Measurements from ENCODE around the gene TPSD1.
"Not testable (repeated sequence)": the region's sequence is repeated elsewhere in the genome, so short reads cannot be mapped to it uniquely, and the experiment has no call there.

The TPSD1 gene

DNA sequence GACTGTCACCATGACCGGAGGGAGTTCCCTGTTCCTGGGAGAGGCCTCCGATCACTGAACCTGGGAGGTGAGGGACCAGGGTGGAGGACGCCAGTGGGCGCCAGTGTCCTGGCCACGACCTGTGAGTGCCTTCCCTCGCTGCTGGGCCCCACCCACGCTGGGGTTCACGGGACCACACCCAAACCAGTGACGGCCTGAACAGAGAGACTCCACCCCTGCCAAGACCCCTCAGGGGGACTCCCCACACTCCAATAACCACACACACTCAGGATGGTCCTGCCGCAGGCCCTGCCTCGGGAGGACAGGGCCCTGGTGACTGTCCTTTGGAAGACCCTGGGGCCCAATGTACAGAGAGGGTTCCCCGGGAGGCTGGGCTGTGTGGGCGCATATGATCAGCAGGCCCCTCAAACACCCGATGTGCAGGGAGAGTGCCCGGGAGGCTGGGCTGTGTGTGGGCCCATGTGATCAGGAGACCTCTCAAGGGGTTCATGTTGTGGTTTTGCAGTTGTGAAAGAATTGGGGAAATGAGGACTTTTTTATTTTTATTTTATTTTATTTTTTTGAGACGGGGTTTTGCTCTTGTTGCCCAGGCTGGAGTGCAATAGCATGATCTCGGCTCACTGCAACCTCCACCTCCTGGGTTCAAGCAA, 26.6 kb downstream of the TPSD1 start:
- DNase-seq (ENCODE audit: low spot score) = no peak

DNA sequence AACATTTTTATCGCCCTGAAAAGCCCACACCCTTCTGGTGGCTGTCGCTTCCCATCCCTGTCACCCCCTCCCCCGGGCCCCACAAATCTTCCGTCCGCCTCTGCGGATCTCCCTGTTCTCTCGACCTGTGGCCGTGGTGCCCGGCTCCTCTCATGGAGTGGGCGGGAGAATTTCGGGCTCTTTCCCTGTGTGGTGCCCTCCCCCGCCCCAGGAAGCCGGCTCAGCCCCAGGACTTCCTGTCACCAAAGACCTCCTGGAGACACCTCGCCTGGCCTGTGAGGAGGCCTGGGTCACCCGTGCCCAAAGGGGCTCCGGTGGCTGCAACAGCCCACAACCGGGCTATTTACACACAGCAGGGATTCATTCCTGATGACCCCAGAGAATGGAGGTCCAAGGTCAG, 27.4 kb downstream of the TPSD1 start:
- DNase-seq (ENCODE audit: low spot score) = no peak

GRCh38 chr16:1283996-1284616, 28.2 kb downstream of the TPSD1 start:
- no peak for DNase-seq (ENCODE audit: low spot score)

DNA sequence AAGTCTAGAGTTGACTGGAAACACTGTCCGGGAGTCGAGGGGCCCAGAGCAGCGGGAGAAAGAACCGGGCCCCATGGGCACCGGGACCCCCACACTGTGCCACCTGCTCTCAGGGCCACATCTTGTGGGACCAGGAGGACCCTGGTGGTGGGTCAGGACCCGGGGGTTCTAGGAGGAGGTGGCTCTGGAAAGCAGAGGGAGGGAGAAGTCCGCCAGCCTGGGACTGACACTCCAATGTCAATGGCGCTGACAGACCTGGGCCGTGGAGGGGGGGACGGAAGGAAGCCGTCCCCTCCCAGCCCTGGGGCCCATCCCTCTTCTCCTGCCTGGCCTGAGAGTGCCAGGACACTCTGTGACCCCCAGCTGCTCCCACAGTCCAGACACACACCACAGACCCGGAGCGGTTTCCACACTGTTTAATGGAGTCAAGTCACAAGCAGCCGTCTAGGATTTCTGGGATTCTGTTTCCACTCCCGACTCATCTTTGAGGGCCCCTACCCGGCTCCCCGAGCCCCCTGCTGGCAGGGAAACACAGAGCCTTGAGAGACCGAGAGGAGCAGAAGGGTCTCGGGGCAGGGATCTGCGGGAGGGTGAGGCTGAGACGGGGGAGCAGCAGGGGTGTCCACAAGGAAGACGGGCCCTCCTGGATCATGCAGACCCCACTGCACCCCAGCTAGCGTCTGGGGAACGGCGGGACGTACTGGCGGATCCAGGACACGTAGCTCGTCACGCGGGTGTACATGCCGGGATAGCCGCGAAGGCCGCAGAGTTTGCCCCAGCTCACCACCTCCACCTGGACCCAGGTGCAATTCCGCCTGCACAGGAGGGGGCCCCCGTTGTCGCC, 30.0 kb downstream of the TPSD1 start:
- DNase-seq (ENCODE audit: low spot score) = no peak

DNA sequence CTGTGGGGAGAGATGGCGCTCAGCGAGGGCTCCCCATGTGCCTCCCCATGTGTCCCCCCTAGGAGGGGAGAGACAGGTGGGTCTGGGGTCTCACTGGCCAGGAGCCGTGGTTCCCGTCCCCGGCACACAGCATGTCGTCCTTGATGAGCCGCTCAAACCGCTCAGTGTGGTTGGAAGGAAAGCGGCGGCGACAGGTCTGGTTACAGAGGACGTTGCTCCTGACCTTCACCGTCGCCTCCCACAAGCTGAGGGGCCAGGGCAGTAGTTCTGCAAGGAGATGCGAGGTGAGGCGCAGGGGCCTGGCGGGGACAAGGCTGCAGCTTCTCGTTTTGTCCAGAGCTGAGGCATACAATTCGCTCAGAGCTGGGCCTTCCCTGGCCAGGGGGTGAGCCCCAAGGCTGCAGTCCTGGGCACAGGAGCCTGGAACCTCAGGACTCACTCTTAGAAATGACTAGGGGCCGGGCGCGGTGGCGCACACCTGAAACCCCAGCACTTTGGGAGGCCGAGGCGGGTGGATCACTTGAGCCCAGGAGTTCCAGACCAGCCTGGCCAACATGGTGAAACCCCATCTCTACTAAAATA, 30.7 kb downstream of the TPSD1 start:
- no peak for DNase-seq (ENCODE audit: low spot score)

DNA sequence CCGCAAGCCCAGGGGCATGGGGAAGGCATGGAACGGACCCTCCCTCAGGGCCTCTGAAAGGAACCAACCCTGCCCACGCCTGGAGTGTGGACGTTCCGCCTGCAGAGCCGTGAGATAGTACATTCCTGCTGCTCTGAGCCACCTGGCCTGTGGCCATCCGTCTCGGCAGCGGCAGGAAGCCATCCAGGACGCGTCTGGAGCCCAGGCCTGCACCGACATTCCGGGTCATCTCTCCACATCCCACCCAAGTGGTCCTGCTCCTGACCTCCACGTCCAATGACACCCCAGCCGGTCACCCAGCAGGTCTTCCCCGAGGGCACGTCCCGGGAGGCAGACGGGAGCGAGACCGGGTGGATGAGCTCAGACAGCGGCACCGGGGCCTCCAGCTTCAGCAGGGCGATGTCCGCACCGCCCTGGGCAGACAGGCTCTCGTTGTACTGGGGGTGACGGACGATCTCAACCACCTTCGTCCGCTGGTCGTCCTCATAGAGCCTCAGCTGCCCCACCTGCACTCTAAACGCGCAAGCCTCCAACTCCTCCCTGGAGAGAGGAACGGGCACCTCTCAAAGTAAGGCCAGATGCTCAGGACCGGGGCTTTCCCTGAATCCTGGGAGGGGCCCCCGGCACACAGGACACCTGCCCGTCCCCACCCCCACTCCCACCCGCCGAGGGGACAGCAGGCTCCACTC, 32.3 kb downstream of the TPSD1 start:
- DNase-seq (ENCODE audit: low spot score) = no peak

GRCh38 chr16:1288813-1289476, 33.1 kb downstream of the TPSD1 start:
- DNase-seq (ENCODE audit: low spot score) = no peak

GRCh38 chr16:1289477-1289866, 33.6 kb downstream of the TPSD1 start:
- DNase-seq (ENCODE audit: low spot score) = no peak

- DNase-seq (ENCODE audit: low spot score) = no peak
These were observed 34.2 kb downstream of the TPSD1 start for GRCh38 chr16:1290063-1290501.

GRCh38 chr16:1290860-1291575, 35.1 kb downstream of the TPSD1 start:
- no peak for DNase-seq (ENCODE audit: low spot score)

- no peak for DNase-seq (ENCODE audit: low spot score)
These were observed 35.7 kb downstream of the TPSD1 start for GRCh38 chr16:1291576-1291974.

DNA sequence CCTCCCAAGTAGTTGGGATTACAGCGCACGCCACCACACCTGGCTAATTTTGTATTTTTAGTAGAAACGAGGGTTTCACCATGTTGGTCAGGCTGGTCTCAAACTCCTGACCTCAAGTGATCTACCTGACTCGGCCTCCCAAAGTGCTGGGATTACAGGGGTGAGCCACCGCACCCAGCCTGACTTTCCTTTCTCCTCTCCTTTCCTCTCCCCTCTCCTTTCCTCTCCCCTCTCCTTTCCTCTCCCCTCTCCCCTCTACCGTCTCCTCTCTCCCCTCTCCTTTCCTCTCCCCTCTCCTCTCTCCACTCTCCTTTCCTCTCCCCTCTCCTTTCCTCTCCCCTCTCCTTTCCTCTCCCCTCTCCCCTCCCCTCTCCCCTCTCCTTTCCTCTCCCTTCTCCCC, 36.3 kb downstream of the TPSD1 start:
- not testable (repeated sequence) for DNase-seq (ENCODE audit: low spot score)

GRCh38 chr16:1292808-1293207, 36.9 kb downstream of the TPSD1 start:
- not testable (repeated sequence) for DNase-seq (ENCODE audit: low spot score)

- DNase-seq (ENCODE audit: low spot score) = no peak
These were observed 38.2 kb downstream of the TPSD1 start for GRCh38 chr16:1293921-1294656.

GRCh38 chr16:1295465-1295864, 39.6 kb downstream of the TPSD1 start:
- DNase-seq (ENCODE audit: low spot score) = no peak

GRCh38 chr16:1296688-1297017, 40.8 kb downstream of the TPSD1 start:
- not testable (repeated sequence) for DNase-seq (ENCODE audit: low spot score)

DNA sequence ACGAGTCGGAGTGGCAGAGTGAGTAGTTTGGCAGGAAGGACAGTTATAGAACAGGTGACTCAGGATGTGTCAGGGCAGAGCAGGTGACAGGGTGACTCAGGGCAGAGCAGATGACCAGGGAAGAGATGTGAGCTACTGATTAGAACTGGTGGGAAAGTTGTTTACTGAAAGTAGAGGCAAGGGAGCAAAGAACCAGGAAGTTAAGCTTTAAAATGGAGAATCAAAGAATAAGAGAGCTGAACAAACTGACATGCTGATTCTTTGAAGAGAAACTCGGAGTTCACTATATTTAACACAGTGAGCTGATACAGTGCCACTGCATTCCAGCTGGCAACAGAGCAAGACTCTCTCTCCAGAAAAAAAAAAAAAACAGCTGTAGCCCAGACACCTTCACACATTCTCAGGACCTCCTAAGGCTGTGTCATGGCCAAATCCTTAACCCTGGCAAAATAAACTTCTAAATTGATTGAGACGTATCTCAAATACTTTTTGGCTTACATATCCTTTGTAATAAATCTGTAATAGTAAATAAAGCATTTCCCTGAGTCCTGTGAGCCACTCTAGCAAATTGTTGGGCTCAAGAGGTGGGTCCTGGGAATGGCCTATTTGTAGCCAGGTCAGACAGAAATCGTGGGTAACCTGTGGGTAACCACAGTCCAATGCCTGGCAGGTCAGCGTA, 41.3 kb downstream of the TPSD1 start:
- peak; percentile 15 for DNase-seq (ENCODE audit: low spot score)

GRCh38 chr16:1298406-1298805, 42.5 kb downstream of the TPSD1 start:
- no peak for DNase-seq (ENCODE audit: low spot score)

DNA sequence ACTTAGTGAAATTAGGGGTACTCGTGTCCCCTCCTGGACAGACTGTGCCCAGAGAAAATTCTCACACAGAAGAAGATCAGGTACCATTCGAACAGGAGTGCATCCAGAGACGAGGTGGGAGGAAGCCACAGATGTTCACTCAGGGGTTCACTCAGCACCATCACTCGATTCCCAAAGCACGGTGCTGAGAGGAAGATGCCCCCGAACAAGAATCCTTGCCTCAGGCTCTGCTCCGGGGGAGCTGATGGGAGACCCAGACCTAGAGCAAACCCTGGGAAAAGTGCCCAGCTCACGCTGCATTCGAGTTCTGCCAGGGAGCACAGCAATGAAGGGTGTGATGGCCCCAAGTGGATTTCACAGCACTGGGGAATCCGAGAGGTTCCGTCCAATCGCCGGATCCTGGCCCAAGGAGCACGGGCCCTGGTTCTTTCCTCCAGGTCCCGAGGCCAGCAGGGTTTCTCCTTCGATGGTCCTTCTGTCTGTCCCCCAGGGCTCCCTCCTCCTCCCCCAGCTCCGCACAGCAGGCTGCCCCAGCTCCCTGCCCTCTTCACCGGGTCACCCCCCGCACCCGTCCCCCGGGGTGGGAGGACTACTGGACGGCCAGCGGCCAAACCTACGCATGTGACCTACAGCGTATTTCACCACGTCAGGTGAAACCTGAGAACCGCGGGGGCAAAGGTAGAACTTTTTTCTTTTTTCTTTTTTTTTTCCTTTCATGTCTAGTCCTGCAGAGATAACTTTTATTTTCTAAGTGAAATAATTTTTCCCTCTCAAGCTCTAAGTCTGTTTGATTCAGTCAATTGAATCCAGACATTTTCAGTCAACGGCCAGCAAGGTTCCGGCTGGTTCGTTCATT, 43.4 kb downstream of the TPSD1 start:
- DNase-seq (ENCODE audit: low spot score) = no peak
